IMR-90 (cell line): ENCODE data around the gene SMC5. TPM values are rescaled to one million over a fixed set of nuclear protein-coding genes. Genes with fewer than 3 reads are reported as not detected.
A peak's percentile ranks its signal among the peaks of the same experiment; 100 is the strongest.

Source experiments
- ATAC-seq: fragments of 200-7000 bp; cut with Tn5 transposase; 2 replicates; pipeline ENCODE4 v1.9.1; 2020; ENCODE audit warnings: low read depth, mild to moderate bottlenecking, moderate library complexity
- BruUV-seq: library from RNA; stranded (reverse); fragments of 400-500 nt; replicated peaks from 2 replicates; lab custom pipeline; 2021; lab: Mats Ljungman, UMichigan
- CTCF ChIA-PET: fragments of 300-600 bp; formaldehyde crosslinking; extraction: SDS; loops from one replicate; lab custom pipeline; 2021; ENCODE audit warnings: antibody characterized with exemption; lab: Yijun Ruan, JAX
- POLR2A ChIA-PET: fragments of 300-600 bp; sonication (Branson Sonifier 250); formaldehyde crosslinking; loops from one replicate; lab custom pipeline; 2022; ENCODE audit warnings: antibody characterized with exemption; ENCODE audit not compliant: unreplicated experiment; lab: Charles Lee
- DNase-seq: peaks from one replicate; pipeline ENCODE4 v3.0.0; 2013
- H2AFZ ChIP-seq: replicated peaks from 2 replicates; pipeline ENCODE3; 2013; ENCODE audit warnings: low read length, mild to moderate bottlenecking; ENCODE audit not compliant: poor library complexity
- H2AK5ac ChIP-seq: 2 replicates; pipeline ENCODE4 v1.6.1; 2013; ENCODE audit warnings: low read depth, low read length, inconsistent platforms
- H2AK9ac ChIP-seq: replicated peaks from 2 replicates; pipeline ENCODE3; 2013; ENCODE audit warnings: mild to moderate bottlenecking, low read depth, low read length, moderate library complexity; ENCODE audit not compliant: poor library complexity
- H2BK120ac ChIP-seq: 2 replicates; pipeline ENCODE4 v1.6.1; 2013; ENCODE audit warnings: low read depth, low read length, inconsistent platforms
- H2BK15ac ChIP-seq: 3 replicates; pipeline ENCODE4 v1.6.1; 2013; ENCODE audit warnings: low read depth, low read length, inconsistent platforms
- H2BK20ac ChIP-seq: 2 replicates; pipeline ENCODE4 v1.6.1; 2013; ENCODE audit warnings: low read depth, mild to moderate bottlenecking, inconsistent platforms, low read length, moderate library complexity
- H2BK5ac ChIP-seq: 2 replicates; pipeline ENCODE4 v1.6.1; 2013; ENCODE audit warnings: mild to moderate bottlenecking, low read depth, low read length, inconsistent platforms; ENCODE audit not compliant: poor library complexity, severe bottlenecking
- H3K14ac ChIP-seq: replicated peaks from 2 replicates; pipeline ENCODE4 v1.6.1; 2013; ENCODE audit warnings: low read depth, low read length, inconsistent platforms
- H3K18ac ChIP-seq: 2 replicates; pipeline ENCODE4 v1.6.1; 2013; ENCODE audit warnings: low read depth, low read length, control low read depth
- H3K23ac ChIP-seq: 2 replicates; pipeline ENCODE4 v1.6.1; 2013; ENCODE audit warnings: low read depth, low read length, inconsistent platforms
- H3K27ac ChIP-seq: 2 replicates; pipeline ENCODE4 v1.5.1; 2013; ENCODE audit warnings: mild to moderate bottlenecking, control low read depth, low read length; ENCODE audit not compliant: insufficient read depth
- H3K27me3 ChIP-seq: 2 replicates; pipeline ENCODE4 v1.6.1; 2013; ENCODE audit warnings: low read length; ENCODE audit not compliant: control insufficient read depth, insufficient read depth
- H3K36me3 ChIP-seq: 2 replicates; pipeline ENCODE4 v1.6.1; 2013; ENCODE audit warnings: low read length, mixed read lengths; ENCODE audit not compliant: control insufficient read depth, insufficient read depth
- H3K4ac ChIP-seq: 2 replicates; pipeline ENCODE4 v1.6.1; 2013; ENCODE audit warnings: low read depth, low read length, inconsistent platforms
- H3K4me1 ChIP-seq: 2 replicates; pipeline ENCODE4 v1.6.1; 2013; ENCODE audit warnings: low read length, mixed read lengths; ENCODE audit not compliant: control insufficient read depth, insufficient read depth
- H3K4me2 ChIP-seq: 2 replicates; pipeline ENCODE4 v1.6.1; 2013; ENCODE audit warnings: low read depth, mild to moderate bottlenecking, control low read depth, low read length, moderate library complexity
- H3K4me3 ChIP-seq: 2 replicates; pipeline ENCODE4 v1.5.1; 2013; ENCODE audit warnings: low read depth, mild to moderate bottlenecking, control low read depth, low read length, moderate library complexity; ENCODE audit not compliant: insufficient read depth
- H3K56ac ChIP-seq: 2 replicates; pipeline ENCODE4 v1.6.1; 2013; ENCODE audit warnings: low read length, inconsistent platforms; ENCODE audit not compliant: insufficient read depth; ENCODE audit errors: extremely low read depth
- H3K79me1 ChIP-seq, 2 experiments: 2 replicates each; pipeline ENCODE4 v1.6.1; 2013; ENCODE audit warnings: low read length in 2 of 2, inconsistent platforms in 1 of 2, low read depth in 1 of 2
- H3K9ac ChIP-seq: 2 replicates; pipeline ENCODE4 v1.6.1; 2013; ENCODE audit warnings: low read depth, low read length, control low read depth
- H3K9me1 ChIP-seq: 2 replicates; pipeline ENCODE4 v1.6.1; 2013; ENCODE audit warnings: low read length, inconsistent platforms; ENCODE audit not compliant: insufficient read depth
- H3K9me3 ChIP-seq: 2 replicates; pipeline ENCODE4 v1.6.1; 2013; ENCODE audit warnings: low read length; ENCODE audit not compliant: control insufficient read depth, insufficient read depth
- H4K20me1 ChIP-seq: 2 replicates; pipeline ENCODE4 v1.6.1; 2013; ENCODE audit warnings: low read length, inconsistent platforms; ENCODE audit not compliant: insufficient read depth
- H4K5ac ChIP-seq: 2 replicates; pipeline ENCODE4 v1.6.1; 2013; ENCODE audit warnings: mild to moderate bottlenecking, low read depth, low read length, control low read depth
- H4K8ac ChIP-seq, 2 experiments: 2 replicates each; pipeline ENCODE4 v1.6.1; 2013; ENCODE audit warnings: low read depth in 2 of 2, low read length in 2 of 2, control low read depth in 1 of 2, inconsistent platforms in 1 of 2
- H4K91ac ChIP-seq: 2 replicates; pipeline ENCODE4 v1.6.1; 2013; ENCODE audit warnings: low read depth, low read length, inconsistent platforms; ENCODE audit not compliant: insufficient read depth
- WGBS, 2 experiments: methylation state at CpG; one replicate each; pipeline versions ENCODE4 v1.1.5 to v1.1.7; 2013; ENCODE audit warnings: missing lambda C conversion rate in 2 of 2; ENCODE audit not compliant: insufficient read length in 1 of 2; ENCODE audit errors: extremely low coverage in 2 of 2; 5-methylcytosine and 5-hydroxymethylcytosine counted together
- dilution Hi-C: fragments of 300-500 bp; cut with HindIII; formaldehyde crosslinking; loops from one replicate; pipeline ENCODE4 v1.14.3; 2018; ENCODE audit warnings: low sequenced_read_pairs; ENCODE audit not compliant: unreplicated experiment
- in situ Hi-C: fragments of 300-500 bp; cut with MboI; formaldehyde crosslinking; loops from 3 replicates; pipeline ENCODE4 v1.14.3; 2019; ENCODE audit warnings: low sequenced_read_pairs, inconsistent platforms, mixed read lengths
- intact Hi-C: fragments of 100-400 bp; cut with micrococcal nuclease; formaldehyde crosslinking; loops from 2 replicates; pipeline ENCODE4 v1.10.0; 2022
- polyA plus RNA-seq, 3 experiments: library from polyadenylated mRNA; depleted of rRNA; stranded (reverse); fragments of >200 nt; gene quantifications; 2 replicates each; pipeline ENCODE4 v1.2.3, GENCODE V29; 2012; ENCODE audit warnings: low replicate concordance in 1 of 3
- total RNA-seq: library from RNA; depleted of rRNA; stranded (reverse); fragments of >200 nt; gene quantifications from 2 replicates; pipeline ENCODE4 v1.2.3, GENCODE V29; 2012
- TF ChIP-seq, protein P1 (sequence below): conservative IDR thresholded peaks from 2 replicates; pipeline ENCODE4 v1.5.1; 2012; ENCODE audit warnings: mild to moderate bottlenecking, low read depth, low read length, improper control_type of control experiment

The SMC5 gene
- total and polyA plus RNA-seq, 2 of the 4 experiments (the other 2 are of a cell fraction): 12.0 to 13.3 TPM

- H2AK9ac ChIP-seq: no peak overlapping the region
- dilution Hi-C loops: no loop called here
- no TSS peak for BruUV-seq
- DNase-seq: no peak
- peaks cover 2% of the 10 kb centered on the region; the same call in 1 of the 2 replicates for H3K4me1 ChIP-seq
- H4K8ac ChIP-seq: peak overlapping the region in 1 of 2 experiments; percentile 77; a peak in 1 of 4 replicates
- WGBS, 2 experiments: no CpG with 5 or more reads among the region's 1 CpG
- no peak overlapping the region for H3K56ac ChIP-seq
- no peak overlapping the region; the same call in 1 of the 2 replicates for H4K91ac ChIP-seq
- H2BK20ac ChIP-seq: no peak overlapping the region
- H3K18ac ChIP-seq: no peak overlapping the region
- peaks cover 23% of the 10 kb centered on the region for H3K36me3 ChIP-seq
- no peak overlapping the region for H3K23ac ChIP-seq
- no peak overlapping the region for H3K4me3 ChIP-seq
- peaks cover 22 to 48% of the 10 kb centered on the region in 2 experiments for H3K79me1 ChIP-seq
- no peaks in the 10 kb centered on the region for H3K9me3 ChIP-seq
- H4K5ac ChIP-seq: no peak overlapping the region
- no peak overlapping the region for H2AK5ac ChIP-seq
- no peak overlapping the region for H2BK120ac ChIP-seq
- H3K27ac ChIP-seq: no peak overlapping the region
- TF ChIP-seq, protein P1, sequence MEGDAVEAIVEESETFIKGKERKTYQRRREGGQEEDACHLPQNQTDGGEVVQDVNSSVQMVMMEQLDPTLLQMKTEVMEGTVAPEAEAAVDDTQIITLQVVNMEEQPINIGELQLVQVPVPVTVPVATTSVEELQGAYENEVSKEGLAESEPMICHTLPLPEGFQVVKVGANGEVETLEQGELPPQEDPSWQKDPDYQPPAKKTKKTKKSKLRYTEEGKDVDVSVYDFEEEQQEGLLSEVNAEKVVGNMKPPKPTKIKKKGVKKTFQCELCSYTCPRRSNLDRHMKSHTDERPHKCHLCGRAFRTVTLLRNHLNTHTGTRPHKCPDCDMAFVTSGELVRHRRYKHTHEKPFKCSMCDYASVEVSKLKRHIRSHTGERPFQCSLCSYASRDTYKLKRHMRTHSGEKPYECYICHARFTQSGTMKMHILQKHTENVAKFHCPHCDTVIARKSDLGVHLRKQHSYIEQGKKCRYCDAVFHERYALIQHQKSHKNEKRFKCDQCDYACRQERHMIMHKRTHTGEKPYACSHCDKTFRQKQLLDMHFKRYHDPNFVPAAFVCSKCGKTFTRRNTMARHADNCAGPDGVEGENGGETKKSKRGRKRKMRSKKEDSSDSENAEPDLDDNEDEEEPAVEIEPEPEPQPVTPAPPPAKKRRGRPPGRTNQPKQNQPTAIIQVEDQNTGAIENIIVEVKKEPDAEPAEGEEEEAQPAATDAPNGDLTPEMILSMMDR: no peak
- ChIA-PET CTCF (interaction anchor here (0.6 kb wide), 1 partner anchor 649 kb away, joined by 6 read pairs; no protein-coding TSS in a partner anchor), POLR2A (no interaction called here)
- no peaks in the 10 kb centered on the region for H3K27me3 ChIP-seq
- no peak overlapping the region for H3K14ac ChIP-seq
- H3K9me1 ChIP-seq: no peaks in the 10 kb centered on the region; the same call in 1 of the 2 replicates
- H2AFZ ChIP-seq: no peak overlapping the region
- H3K4ac ChIP-seq: no peak overlapping the region
- intact Hi-C loops: no loop called here
- H3K4me2 ChIP-seq: no peak overlapping the region
- ATAC-seq: no peak
- in situ Hi-C loops: loop anchor here (25.0 kb wide), 1 partner anchor 1439 kb away; no protein-coding TSS in a partner anchor
- peak overlapping the region; percentile 83 for H2BK5ac ChIP-seq
- H3K9ac ChIP-seq: no peak overlapping the region
- no peaks in the 10 kb centered on the region; the same call in 1 of the 2 replicates for H4K20me1 ChIP-seq
- H2BK15ac ChIP-seq: no peak overlapping the region
Observed at GRCh38 chr9:70298245-70298771, 39.5 kb downstream of the SMC5 start.
